HG03571 (cell line): ENCODE measurements around the gene MUS81.

Experiments
- ATAC-seq: cut with Tn5 transposase; IDR thresholded peaks from one replicate; pipeline ENCODE4 v1.9.1; 2021; ENCODE audit not compliant: unreplicated experiment

The MUS81 gene

GRCh38 chr11:65915101-65915820 is 55.0 kb downstream of the MUS81 start:
- no peak for ATAC-seq

DNA sequence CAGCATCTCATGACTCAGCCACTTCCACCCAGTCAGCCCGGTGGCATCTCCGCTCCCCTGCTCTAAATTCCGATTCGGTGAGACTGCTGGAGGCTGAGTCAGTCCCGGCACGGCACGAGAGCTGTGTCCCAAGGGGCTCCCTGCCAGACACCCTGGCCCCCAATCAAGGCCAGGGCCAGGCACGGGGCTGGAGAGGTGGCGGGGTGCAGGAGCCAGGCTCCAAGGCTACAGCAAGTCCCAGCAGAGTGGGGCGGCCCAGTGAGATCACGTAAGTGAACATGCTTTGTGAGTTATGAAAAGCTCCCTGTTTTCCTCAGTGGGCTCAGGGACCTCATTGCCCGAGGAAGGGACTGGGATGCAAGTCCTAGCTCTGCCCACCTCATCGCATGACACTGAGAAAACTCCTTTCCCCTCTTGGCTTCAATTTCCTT is 55.6 kb downstream of the MUS81 start:
- ATAC-seq, result no peak
